Measurements from ENCODE around the gene DCUN1D1. TPM values are rescaled to one million over a fixed set of nuclear protein-coding genes. Genes with fewer than 3 reads are reported as not detected.

DCUN1D1 gene
- total RNA-seq, 4 donors from 2014 or later = 16.7 to 25.9 (median 19.6) TPM

- TF ChIP-seq, protein P1, sequence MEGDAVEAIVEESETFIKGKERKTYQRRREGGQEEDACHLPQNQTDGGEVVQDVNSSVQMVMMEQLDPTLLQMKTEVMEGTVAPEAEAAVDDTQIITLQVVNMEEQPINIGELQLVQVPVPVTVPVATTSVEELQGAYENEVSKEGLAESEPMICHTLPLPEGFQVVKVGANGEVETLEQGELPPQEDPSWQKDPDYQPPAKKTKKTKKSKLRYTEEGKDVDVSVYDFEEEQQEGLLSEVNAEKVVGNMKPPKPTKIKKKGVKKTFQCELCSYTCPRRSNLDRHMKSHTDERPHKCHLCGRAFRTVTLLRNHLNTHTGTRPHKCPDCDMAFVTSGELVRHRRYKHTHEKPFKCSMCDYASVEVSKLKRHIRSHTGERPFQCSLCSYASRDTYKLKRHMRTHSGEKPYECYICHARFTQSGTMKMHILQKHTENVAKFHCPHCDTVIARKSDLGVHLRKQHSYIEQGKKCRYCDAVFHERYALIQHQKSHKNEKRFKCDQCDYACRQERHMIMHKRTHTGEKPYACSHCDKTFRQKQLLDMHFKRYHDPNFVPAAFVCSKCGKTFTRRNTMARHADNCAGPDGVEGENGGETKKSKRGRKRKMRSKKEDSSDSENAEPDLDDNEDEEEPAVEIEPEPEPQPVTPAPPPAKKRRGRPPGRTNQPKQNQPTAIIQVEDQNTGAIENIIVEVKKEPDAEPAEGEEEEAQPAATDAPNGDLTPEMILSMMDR (IDR thresholded peaks at IDR 0.05) = no peak
- TF ChIP-seq POLR2A (IDR thresholded peaks at IDR 0.05) = no peak
- intact Hi-C loops (cut with DNase I; ENCODE audit: low total_unique reads) = no loop called here
- no peak overlapping the region for H3K4me3 ChIP-seq (ENCODE audit: low read depth, poor library complexity, severe bottlenecking)
- no peak for DNase-seq (ENCODE audit: low spot score in 2 of 2)
- 78 to 82% methylated on average over 2 of the region's 2 CpGs for WGBS, 2 donors
Measured at GRCh38 chr3:183015185-183015584, 34.8 kb upstream of the DCUN1D1 start.

DNA sequence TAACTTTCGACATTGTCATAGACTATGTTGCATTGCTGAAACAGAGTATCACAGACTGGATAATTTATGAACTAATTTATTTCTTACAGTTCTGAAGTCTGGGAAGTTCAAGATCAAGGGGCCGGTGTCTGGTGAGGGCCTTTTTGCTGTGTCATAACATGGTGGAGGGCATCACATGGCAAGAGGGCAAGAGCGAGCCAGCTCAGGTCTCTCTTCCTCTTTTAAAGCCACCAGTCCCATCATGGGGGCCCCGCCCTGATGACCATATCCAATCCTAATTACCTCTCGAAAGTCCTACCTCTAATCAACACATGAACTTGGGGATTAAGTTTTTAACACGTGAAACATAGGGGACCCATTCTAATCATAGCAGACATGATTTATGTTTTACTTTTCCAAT, 33.5 kb upstream of the DCUN1D1 start:
- DNase-seq (ENCODE audit: low spot score in 2 of 2) = no peak
- TF ChIP-seq POLR2A (IDR thresholded peaks at IDR 0.05) = no peak
- TF ChIP-seq, protein P1 (IDR thresholded peaks at IDR 0.05) = no peak
- WGBS, 2 donors = 91 to 92% methylated on average over 6 of the region's 6 CpGs
- no peak overlapping the region for H3K4me3 ChIP-seq (ENCODE audit: low read depth, poor library complexity, severe bottlenecking)
- intact Hi-C loops (cut with DNase I; ENCODE audit: low total_unique reads) = no loop called here

- TF ChIP-seq, protein P1 (IDR thresholded peaks at IDR 0.05) = no peak
- no peak for TF ChIP-seq POLR2A (IDR thresholded peaks at IDR 0.05)
- DNase-seq (ENCODE audit: low spot score in 2 of 2) = no peak
- H3K4me3 ChIP-seq (ENCODE audit: low read depth, poor library complexity, severe bottlenecking) = no peak overlapping the region
- 94% methylated on average over 5 of the region's 5 CpGs for WGBS, 2 donors
- intact Hi-C loops (cut with DNase I; ENCODE audit: low total_unique reads) = no loop called here
Measured at GRCh38 chr3:183013074-183013473, 32.7 kb upstream of the DCUN1D1 start.

- no peak for DNase-seq (ENCODE audit: low spot score in 2 of 2)
- no peak overlapping the region for H3K4me3 ChIP-seq (ENCODE audit: low read depth, poor library complexity, severe bottlenecking)
- intact Hi-C loops (cut with DNase I; ENCODE audit: low total_unique reads) = no loop called here
- no peak for TF ChIP-seq POLR2A (IDR thresholded peaks at IDR 0.05)
- TF ChIP-seq, protein P1 (IDR thresholded peaks at IDR 0.05) = no peak
Measured at GRCh38 chr3:183008800-183009199, 28.5 kb upstream of the DCUN1D1 start.

DNA sequence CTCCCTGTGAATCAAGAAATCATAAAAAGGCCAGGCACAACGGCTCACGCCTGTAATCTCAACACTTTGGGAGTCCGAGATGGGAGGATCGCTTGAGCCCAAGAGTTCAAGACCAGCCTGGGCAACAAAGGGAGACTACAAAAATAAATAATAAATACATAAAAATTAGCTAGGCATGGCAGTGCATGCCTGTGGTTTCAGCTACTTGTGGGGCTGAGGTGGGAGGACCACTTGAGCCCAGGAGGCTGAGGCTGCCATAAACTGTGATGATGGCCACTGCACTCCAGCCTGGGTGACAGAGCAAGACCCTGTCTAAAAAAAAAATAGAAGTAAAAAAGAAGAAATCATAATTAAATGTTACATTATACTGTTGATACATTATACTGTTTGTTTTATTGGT, 28.0 kb upstream of the DCUN1D1 start:
- TF ChIP-seq, protein P1 (IDR thresholded peaks at IDR 0.05) = no peak
- TF ChIP-seq POLR2A (IDR thresholded peaks at IDR 0.05) = no peak
- no peak for DNase-seq (ENCODE audit: low spot score in 2 of 2)
- WGBS, 2 donors = 88 to 94% methylated on average over 4 of the region's 4 CpGs
- intact Hi-C loops (cut with DNase I; ENCODE audit: low total_unique reads) = no loop called here
- H3K4me3 ChIP-seq (ENCODE audit: low read depth, poor library complexity, severe bottlenecking) = no peak overlapping the region

GRCh38 chr3:183006396-183007002, 26.2 kb upstream of the DCUN1D1 start:
- WGBS, 2 donors = 78 to 85% methylated on average over 10 of the region's 10 CpGs
- H3K4me3 ChIP-seq (ENCODE audit: low read depth, poor library complexity, severe bottlenecking) = no peak overlapping the region
- TF ChIP-seq, protein P1 (IDR thresholded peaks at IDR 0.05) = no peak
- TF ChIP-seq POLR2A (IDR thresholded peaks at IDR 0.05) = no peak
- intact Hi-C loops (cut with DNase I; ENCODE audit: low total_unique reads) = no loop called here
- DNase-seq (ENCODE audit: low spot score in 2 of 2) = no peak

All from lower leg skin (tissue), 4 donors.